Measurements from ENCODE around the gene WDR62.

GRCh38 chr19:36151144-36152018, 96.7 kb downstream of the WDR62 start:
- TF ChIP-seq, protein P1, sequence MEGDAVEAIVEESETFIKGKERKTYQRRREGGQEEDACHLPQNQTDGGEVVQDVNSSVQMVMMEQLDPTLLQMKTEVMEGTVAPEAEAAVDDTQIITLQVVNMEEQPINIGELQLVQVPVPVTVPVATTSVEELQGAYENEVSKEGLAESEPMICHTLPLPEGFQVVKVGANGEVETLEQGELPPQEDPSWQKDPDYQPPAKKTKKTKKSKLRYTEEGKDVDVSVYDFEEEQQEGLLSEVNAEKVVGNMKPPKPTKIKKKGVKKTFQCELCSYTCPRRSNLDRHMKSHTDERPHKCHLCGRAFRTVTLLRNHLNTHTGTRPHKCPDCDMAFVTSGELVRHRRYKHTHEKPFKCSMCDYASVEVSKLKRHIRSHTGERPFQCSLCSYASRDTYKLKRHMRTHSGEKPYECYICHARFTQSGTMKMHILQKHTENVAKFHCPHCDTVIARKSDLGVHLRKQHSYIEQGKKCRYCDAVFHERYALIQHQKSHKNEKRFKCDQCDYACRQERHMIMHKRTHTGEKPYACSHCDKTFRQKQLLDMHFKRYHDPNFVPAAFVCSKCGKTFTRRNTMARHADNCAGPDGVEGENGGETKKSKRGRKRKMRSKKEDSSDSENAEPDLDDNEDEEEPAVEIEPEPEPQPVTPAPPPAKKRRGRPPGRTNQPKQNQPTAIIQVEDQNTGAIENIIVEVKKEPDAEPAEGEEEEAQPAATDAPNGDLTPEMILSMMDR (IDR thresholded peaks at IDR 0.05; ENCODE audit: insufficient read depth, low read depth, low read length): no peak
- no peak for TF ChIP-seq EZH2 (IDR thresholded peaks at IDR 0.05; ENCODE audit: insufficient read depth, low read length)
